SK-N-SH treated with all-trans-retinoic acid at 6 μM for 48 hours (cell line): Measurements from ENCODE around the gene KANK2.

Experiments
- ATAC-seq: fragments of 200-7000 bp; cut with Tn5 transposase; 3 replicates; pipeline ENCODE4 v1.9.1; 2020; ENCODE audit warnings: mild to moderate bottlenecking, moderate library complexity
- ARNTL ChIP-seq: fragments of 450-650 bp; formaldehyde crosslinking; IDR thresholded peaks from 2 replicates; pipeline ENCODE4 v1.5.0; 2020; ENCODE audit warnings: low read depth, mild to moderate bottlenecking, moderate library complexity, borderline replicate concordance
- BACH2 ChIP-seq: fragments of 250-450 bp; sonication (Bioruptor Pico); IDR thresholded peaks from 2 replicates; pipeline ENCODE4 v1.9.0; 2021; ENCODE audit warnings: mild to moderate bottlenecking, borderline replicate concordance
- CSDC2 ChIP-seq: fragments of 250-450 bp; sonication (Bioruptor Pico); IDR thresholded peaks from 2 replicates; pipeline ENCODE4 v1.5.0; 2020; ENCODE audit warnings: mild to moderate bottlenecking, moderate library complexity
- GLIS3 ChIP-seq: fragments of 250-450 bp; sonication (Bioruptor Pico); IDR thresholded peaks from 2 replicates; pipeline ENCODE4 v1.5.0; 2020; ENCODE audit warnings: mild to moderate bottlenecking, moderate library complexity
- ISL1 ChIP-seq: fragments of 250-450 bp; sonication (Bioruptor Pico); IDR thresholded peaks from 2 replicates; pipeline ENCODE4 v2.1.2; 2022; ENCODE audit warnings: mild to moderate bottlenecking, moderate library complexity
- OSR1 ChIP-seq: fragments of 250-450 bp; sonication (Bioruptor Pico); IDR thresholded peaks from 2 replicates; pipeline ENCODE4 v1.8.0; 2022; ENCODE audit warnings: moderate library complexity, mild to moderate bottlenecking, inconsistent platforms
- PPARA ChIP-seq: fragments of 250-450 bp; sonication (Bioruptor Pico); IDR thresholded peaks from 2 replicates; pipeline ENCODE4 v1.5.0; 2020; ENCODE audit warnings: mild to moderate bottlenecking, borderline replicate concordance
- RARB ChIP-seq: fragments of 250-450 bp; sonication (Bioruptor Pico); IDR thresholded peaks from 2 replicates; pipeline ENCODE4 v1.8.0; 2021; ENCODE audit warnings: mild to moderate bottlenecking, moderate library complexity
- SNAI2 ChIP-seq: fragments of 250-450 bp; sonication (Bioruptor Pico); IDR thresholded peaks from 2 replicates; pipeline ENCODE4 v1.5.0; 2020; ENCODE audit warnings: mild to moderate bottlenecking, moderate library complexity
- TCF4 ChIP-seq: fragments of 250-450 bp; sonication (Bioruptor Pico); IDR thresholded peaks from 2 replicates; pipeline ENCODE4 v1.8.0; 2021; ENCODE audit warnings: mild to moderate bottlenecking, moderate library complexity, borderline replicate concordance
- TOX ChIP-seq: fragments of 250-450 bp; sonication (Bioruptor Pico); IDR thresholded peaks from 2 replicates; pipeline ENCODE4 v1.8.0; 2021; ENCODE audit warnings: mild to moderate bottlenecking, moderate library complexity, borderline replicate concordance
- ZC3H10 ChIP-seq: fragments of 250-450 bp; sonication (Bioruptor Pico); IDR thresholded peaks from 2 replicates; pipeline ENCODE4 v1.5.1; 2021; ENCODE audit warnings: mild to moderate bottlenecking, moderate library complexity
- ZFP3 ChIP-seq: fragments of 250-450 bp; sonication (Bioruptor Pico); IDR thresholded peaks from 2 replicates; pipeline ENCODE4 v1.5.0; 2020; ENCODE audit warnings: mild to moderate bottlenecking, moderate library complexity
- ZFP30 ChIP-seq: fragments of 450-650 bp; formaldehyde crosslinking; IDR thresholded peaks from 2 replicates; pipeline ENCODE4 v1.5.0; 2022; ENCODE audit warnings: mild to moderate bottlenecking, moderate library complexity
- ZNF565 ChIP-seq: fragments of 450-650 bp; formaldehyde crosslinking; conservative IDR thresholded peaks from 2 replicates; pipeline ENCODE4 v1.5.0; 2020; ENCODE audit warnings: low read depth, mild to moderate bottlenecking, moderate library complexity
- ZNF8 ChIP-seq: fragments of 450-650 bp; formaldehyde crosslinking; IDR thresholded peaks from 2 replicates; pipeline ENCODE4 v1.5.0; 2020; ENCODE audit warnings: mild to moderate bottlenecking, moderate library complexity
- TF ChIP-seq, protein P1 (sequence below): fragments of 250-450 bp; sonication (Bioruptor Pico); IDR thresholded peaks from 2 replicates; pipeline ENCODE4 v1.5.0; 2020; ENCODE audit warnings: mild to moderate bottlenecking, moderate library complexity
- TF ChIP-seq, protein P2 (sequence below): fragments of 250-450 bp; sonication (Bioruptor Pico); IDR thresholded peaks from 2 replicates; pipeline ENCODE4 v1.5.1; 2020; ENCODE audit warnings: low read depth, mild to moderate bottlenecking, moderate library complexity
- TF ChIP-seq, protein P3 (sequence below): fragments of 250-450 bp; sonication (Bioruptor Pico); IDR thresholded peaks from 2 replicates; pipeline ENCODE4 v1.8.0; 2020; ENCODE audit warnings: mild to moderate bottlenecking, moderate library complexity, borderline replicate concordance
- TF ChIP-seq, protein P4 (sequence below): fragments of 250-450 bp; sonication (Bioruptor Pico); IDR thresholded peaks from 2 replicates; pipeline ENCODE4 v1.5.1; 2021; ENCODE audit warnings: mild to moderate bottlenecking, moderate library complexity
- TF ChIP-seq, protein P5 (sequence below): fragments of 250-450 bp; sonication (Bioruptor Pico); IDR thresholded peaks from 2 replicates; pipeline ENCODE4 v1.8.0; 2021; ENCODE audit warnings: low read depth, mild to moderate bottlenecking, moderate library complexity, borderline replicate concordance

The KANK2 gene

DNA sequence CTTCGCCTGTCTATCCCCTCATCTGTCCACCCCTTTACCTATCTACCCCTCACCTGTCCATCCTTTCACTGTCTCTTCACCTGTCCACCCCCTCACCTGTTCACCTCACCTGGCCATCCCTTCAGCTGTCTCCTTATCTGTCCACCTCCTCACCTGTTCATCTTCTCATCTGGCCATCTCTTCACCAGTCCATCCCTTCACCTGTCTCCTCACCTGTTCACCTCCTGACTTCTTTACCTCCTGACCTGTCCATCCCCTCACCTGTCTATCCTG is 13.2 kb upstream of the KANK2 start:
- no peak for ATAC-seq
- TF ChIP-seq TOX (CRISPR knock-in tag) (no peak), ZNF8 (CRISPR knock-in tag) (no peak), ZNF565 (CRISPR knock-in tag) (no peak), BACH2 (CRISPR knock-in tag) (no peak), TCF4 (CRISPR knock-in tag) (no peak), CSDC2 (CRISPR knock-in tag) (no peak)
- TF ChIP-seq, protein P1, sequence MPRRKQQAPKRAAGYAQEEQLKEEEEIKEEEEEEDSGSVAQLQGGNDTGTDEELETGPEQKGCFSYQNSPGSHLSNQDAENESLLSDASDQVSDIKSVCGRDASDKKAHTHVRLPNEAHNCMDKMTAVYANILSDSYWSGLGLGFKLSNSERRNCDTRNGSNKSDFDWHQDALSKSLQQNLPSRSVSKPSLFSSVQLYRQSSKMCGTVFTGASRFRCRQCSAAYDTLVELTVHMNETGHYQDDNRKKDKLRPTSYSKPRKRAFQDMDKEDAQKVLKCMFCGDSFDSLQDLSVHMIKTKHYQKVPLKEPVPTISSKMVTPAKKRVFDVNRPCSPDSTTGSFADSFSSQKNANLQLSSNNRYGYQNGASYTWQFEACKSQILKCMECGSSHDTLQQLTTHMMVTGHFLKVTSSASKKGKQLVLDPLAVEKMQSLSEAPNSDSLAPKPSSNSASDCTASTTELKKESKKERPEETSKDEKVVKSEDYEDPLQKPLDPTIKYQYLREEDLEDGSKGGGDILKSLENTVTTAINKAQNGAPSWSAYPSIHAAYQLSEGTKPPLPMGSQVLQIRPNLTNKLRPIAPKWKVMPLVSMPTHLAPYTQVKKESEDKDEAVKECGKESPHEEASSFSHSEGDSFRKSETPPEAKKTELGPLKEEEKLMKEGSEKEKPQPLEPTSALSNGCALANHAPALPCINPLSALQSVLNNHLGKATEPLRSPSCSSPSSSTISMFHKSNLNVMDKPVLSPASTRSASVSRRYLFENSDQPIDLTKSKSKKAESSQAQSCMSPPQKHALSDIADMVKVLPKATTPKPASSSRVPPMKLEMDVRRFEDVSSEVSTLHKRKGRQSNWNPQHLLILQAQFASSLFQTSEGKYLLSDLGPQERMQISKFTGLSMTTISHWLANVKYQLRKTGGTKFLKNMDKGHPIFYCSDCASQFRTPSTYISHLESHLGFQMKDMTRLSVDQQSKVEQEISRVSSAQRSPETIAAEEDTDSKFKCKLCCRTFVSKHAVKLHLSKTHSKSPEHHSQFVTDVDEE (CRISPR knock-in tag), result no peak
- TF ChIP-seq, protein P2, sequence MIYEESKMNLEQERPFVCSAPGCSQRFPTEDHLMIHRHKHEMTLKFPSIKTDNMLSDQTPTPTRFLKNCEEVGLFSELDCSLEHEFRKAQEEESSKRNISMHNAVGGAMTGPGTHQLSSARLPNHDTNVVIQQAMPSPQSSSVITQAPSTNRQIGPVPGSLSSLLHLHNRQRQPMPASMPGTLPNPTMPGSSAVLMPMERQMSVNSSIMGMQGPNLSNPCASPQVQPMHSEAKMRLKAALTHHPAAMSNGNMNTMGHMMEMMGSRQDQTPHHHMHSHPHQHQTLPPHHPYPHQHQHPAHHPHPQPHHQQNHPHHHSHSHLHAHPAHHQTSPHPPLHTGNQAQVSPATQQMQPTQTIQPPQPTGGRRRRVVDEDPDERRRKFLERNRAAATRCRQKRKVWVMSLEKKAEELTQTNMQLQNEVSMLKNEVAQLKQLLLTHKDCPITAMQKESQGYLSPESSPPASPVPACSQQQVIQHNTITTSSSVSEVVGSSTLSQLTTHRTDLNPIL (CRISPR knock-in tag), result no peak
- TF ChIP-seq, protein P3, sequence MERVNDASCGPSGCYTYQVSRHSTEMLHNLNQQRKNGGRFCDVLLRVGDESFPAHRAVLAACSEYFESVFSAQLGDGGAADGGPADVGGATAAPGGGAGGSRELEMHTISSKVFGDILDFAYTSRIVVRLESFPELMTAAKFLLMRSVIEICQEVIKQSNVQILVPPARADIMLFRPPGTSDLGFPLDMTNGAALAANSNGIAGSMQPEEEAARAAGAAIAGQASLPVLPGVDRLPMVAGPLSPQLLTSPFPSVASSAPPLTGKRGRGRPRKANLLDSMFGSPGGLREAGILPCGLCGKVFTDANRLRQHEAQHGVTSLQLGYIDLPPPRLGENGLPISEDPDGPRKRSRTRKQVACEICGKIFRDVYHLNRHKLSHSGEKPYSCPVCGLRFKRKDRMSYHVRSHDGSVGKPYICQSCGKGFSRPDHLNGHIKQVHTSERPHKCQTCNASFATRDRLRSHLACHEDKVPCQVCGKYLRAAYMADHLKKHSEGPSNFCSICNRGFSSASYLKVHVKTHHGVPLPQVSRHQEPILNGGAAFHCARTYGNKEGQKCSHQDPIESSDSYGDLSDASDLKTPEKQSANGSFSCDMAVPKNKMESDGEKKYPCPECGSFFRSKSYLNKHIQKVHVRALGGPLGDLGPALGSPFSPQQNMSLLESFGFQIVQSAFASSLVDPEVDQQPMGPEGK (CRISPR knock-in tag), result no peak

DNA sequence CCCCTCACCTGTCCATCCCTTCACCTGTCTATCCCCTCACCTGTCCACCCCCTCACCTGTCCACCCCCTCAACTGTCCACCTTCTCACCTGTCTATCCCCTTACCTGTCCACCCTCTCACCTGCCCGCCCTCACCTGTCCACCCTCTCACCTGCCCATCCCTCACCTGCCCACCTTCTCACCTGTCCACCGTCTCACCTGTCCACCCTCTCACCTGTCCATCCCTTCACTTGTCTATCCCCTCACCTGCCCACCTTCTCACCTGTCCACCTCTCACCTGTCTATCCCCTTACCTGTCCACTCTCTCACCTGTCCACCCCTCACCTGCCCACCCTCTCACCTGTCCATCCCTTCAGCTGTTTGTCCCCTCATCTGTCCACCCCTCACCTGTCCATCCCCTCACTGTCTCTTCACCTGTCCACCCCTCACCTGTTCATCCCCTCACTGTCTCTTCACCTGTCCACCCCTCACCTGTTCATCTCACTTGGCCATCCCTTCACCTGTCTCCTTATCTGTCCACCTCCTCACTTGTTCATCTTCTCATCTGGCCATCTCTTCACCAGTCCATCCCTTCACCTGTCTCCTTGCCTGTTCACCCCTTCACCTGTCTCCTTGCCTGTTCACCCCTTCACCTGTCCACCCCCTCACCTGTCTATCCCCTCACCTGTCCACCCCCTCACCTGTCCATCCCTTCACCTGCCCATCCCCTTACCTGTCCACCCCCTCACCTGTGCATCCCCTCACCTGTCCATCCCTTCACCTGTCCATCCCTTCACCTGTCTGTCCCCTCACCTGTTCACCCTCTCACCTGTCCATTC is 12.7 kb upstream of the KANK2 start:
- ATAC-seq, result no peak
- TF ChIP-seq, protein P4, sequence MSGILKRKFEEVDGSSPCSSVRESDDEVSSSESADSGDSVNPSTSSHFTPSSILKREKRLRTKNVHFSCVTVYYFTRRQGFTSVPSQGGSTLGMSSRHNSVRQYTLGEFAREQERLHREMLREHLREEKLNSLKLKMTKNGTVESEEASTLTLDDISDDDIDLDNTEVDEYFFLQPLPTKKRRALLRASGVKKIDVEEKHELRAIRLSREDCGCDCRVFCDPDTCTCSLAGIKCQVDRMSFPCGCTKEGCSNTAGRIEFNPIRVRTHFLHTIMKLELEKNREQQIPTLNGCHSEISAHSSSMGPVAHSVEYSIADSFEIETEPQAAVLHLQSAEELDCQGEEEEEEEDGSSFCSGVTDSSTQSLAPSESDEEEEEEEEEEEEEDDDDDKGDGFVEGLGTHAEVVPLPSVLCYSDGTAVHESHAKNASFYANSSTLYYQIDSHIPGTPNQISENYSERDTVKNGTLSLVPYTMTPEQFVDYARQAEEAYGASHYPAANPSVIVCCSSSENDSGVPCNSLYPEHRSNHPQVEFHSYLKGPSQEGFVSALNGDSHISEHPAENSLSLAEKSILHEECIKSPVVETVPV (CRISPR knock-in tag), result no peak
- TF ChIP-seq ARNTL (CRISPR knock-in tag) (no peak), ZC3H10 (CRISPR knock-in tag) (no peak)
- TF ChIP-seq, all 23 proteins: peak for 0

DNA sequence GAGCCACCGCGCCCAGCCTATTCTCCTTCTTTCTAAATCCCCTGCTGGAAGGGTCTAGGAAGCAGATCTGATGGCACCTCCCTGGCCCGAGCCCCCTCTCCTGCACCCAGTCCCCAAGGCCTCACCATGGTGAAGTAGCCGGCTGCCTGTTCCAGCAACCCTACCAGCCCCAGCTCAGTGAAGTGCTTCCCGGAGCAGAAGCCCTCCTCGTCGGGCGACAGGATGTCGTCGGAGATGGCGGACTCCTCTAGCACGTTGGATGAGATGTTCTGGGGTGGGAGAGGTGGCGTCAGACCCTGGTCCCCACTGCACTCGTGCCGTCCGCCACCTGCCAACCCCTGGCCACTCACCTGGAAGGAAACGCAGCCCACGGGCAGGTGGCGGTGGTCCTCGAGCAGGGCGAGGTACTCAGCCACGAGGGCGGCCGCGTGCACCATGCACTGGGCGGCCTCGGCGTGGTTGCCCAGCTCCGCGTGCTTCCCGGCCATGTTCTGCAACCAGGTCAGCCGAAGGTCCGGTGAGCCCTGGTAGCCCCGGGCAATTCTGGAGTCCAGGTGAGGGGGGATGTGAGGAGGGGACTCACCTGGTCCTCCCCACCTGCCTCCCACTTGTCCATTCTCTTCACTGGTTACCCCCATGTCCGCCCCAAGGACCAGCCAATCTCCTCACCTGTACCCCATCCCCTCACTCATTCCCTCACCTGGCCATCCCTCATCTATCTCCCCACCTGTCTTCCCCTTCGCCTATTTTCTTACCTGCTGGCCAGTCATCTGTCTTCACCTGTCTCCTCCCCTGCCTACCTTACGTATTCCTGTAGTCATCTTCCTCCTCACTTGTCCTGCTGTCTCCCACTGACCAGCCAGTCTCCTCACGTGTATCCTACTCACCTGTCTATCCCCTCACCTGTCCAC is 11.5 kb upstream of the KANK2 start:
- no peak for TF ChIP-seq ZNF565 (CRISPR knock-in tag)
- TF ChIP-seq, protein P1 (CRISPR knock-in tag), result no peak
- peak; percentile 43 for ATAC-seq

DNA sequence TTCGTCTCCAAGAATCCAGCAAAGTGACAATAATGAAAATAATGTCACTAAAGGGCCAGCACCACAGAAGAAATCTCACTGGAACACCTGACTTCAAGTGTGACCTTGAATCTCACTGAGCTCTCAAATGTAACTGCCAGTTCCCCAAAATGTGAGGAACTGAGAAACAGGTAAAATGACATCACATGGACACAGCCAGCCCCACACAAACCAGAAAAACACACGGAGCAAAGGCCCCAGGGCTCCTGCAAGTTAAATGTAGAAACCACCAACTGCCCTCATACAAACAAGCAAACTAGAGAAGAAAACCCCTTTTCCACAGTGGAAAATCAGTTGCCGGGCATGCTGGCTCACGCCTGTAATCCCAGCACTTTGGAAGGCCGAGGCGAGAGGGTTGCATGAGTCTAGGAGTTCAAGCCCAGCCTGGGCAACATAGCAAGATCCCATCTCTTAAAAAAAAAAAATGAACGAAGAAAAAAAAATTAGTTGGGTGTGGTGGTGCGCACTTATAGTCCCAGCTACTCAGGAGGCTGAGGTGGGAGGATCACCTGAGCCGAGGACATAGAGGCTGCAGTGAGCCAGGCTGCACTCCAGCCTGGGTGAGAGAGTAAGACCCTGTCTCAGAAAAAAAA is 8.7 kb upstream of the KANK2 start:
- no peak for ATAC-seq
- TF ChIP-seq ISL1 (CRISPR knock-in tag) (no peak), SNAI2 (CRISPR knock-in tag) (no peak), RARB (no peak), TCF4 (CRISPR knock-in tag) (no peak), ARNTL (CRISPR knock-in tag) (no peak), ZC3H10 (CRISPR knock-in tag) (no peak), ZFP30 (no peak), GLIS3 (CRISPR knock-in tag) (no peak), PPARA (CRISPR knock-in tag) (no peak), OSR1 (CRISPR knock-in tag) (no peak), ZFP3 (no peak), BACH2 (CRISPR knock-in tag) (no peak), ZNF8 (CRISPR knock-in tag) (no peak), CSDC2 (CRISPR knock-in tag) (no peak)
- TF ChIP-seq, protein P5, sequence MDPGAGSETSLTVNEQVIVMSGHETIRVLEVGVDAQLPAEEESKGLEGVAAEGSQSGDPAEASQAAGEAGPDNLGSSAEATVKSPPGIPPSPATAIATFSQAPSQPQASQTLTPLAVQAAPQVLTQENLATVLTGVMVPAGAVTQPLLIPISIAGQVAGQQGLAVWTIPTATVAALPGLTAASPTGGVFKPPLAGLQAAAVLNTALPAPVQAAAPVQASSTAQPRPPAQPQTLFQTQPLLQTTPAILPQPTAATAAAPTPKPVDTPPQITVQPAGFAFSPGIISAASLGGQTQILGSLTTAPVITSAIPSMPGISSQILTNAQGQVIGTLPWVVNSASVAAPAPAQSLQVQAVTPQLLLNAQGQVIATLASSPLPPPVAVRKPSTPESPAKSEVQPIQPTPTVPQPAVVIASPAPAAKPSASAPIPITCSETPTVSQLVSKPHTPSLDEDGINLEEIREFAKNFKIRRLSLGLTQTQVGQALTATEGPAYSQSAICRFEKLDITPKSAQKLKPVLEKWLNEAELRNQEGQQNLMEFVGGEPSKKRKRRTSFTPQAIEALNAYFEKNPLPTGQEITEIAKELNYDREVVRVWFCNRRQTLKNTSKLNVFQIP (CRISPR knock-in tag), result no peak
